ENCODE data around the gene FAM25A.
A peak's percentile ranks its signal among the peaks of the same experiment; 100 is the strongest.
"Not testable (repeated sequence)": the region's sequence is repeated elsewhere in the genome, so short reads cannot be mapped to it uniquely, and the experiment has no call there.

Gene FAM25A

DNA sequence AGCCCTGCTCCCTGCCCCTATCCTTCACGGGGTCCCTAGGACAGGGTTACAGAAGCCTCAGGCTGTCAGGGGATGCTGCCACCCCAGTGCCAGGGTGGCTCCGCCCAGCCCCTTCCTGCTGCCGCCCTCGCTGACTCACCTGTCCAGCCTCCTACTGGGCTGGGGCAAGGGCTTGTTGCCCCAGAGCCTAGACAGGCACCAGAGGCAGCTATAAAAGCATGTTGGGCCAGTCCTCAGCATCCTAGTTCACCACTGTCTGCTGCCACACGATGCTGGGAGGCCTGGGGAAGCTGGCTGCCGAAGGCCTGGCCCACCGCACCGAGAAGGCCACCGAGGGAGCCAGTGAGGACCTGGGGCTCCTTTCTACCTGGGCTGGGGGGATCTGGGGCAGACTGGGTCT lies at the start of gene FAM25A:
Gene FAM25A, plus strand, starts transcription at position 239 of the 400 bp plus-strand sequence. Its CDS starts 31 bp downstream, at position 270.
- not testable (repeated sequence) for DNase-seq (ENCODE audit: low read depth in 2 of 2)

DNA sequence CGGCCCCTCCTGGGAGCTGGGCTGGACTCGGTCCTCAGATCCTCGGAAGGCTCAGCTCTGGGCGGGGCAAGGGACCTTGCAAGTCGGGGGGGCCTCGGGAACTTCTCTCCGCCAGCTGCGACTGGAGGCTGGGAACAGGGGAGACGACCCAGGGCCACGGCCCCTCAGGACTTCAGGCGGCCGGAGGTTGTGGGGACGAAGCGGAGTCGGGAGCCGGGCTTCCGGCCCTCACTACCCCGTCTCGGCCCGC lies 49.2 kb upstream of the FAM25A start:
- no peak for DNase-seq (ENCODE audit: low read depth in 2 of 2)

DNA sequence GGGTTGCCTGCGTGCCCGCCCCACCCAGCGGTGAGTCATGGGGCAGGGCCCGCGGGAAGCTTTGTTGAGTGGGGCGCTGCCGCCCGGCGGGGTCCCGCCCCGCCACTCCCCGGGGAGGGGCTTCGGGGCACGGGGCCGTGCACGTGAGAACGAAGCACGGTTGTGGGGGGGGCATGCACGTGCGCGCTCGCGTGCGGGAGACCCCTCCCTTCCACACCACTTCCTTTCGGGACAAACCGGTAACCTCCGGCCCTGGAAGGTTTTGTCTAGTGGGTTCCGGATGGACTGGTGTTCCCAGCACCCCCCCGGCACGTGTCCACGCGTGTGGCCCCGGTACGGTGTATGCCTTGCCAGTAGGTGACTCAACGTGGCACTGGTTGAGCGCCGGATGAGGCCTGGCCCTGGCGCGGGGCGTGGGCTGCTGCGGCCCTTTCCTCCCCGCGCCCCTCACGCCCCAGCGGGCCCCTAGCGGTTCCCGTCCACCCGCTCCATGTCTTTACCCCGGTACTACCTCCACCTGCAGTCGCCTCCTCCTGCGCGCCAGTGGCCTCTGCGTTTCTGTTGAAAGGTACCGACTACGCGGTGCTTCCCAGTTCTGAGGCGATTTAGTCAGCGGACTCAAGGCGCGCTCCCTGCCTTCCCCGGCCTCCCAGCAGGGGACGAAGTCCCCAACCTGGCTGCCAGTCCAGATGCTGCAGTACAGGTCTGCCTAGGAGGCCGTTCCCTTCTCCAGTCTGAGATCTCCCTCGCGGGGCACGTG lies 48.7 kb upstream of the FAM25A start:
- peak; percentile 58 to 62 for DNase-seq (ENCODE audit: low read depth in 2 of 2)

DNA sequence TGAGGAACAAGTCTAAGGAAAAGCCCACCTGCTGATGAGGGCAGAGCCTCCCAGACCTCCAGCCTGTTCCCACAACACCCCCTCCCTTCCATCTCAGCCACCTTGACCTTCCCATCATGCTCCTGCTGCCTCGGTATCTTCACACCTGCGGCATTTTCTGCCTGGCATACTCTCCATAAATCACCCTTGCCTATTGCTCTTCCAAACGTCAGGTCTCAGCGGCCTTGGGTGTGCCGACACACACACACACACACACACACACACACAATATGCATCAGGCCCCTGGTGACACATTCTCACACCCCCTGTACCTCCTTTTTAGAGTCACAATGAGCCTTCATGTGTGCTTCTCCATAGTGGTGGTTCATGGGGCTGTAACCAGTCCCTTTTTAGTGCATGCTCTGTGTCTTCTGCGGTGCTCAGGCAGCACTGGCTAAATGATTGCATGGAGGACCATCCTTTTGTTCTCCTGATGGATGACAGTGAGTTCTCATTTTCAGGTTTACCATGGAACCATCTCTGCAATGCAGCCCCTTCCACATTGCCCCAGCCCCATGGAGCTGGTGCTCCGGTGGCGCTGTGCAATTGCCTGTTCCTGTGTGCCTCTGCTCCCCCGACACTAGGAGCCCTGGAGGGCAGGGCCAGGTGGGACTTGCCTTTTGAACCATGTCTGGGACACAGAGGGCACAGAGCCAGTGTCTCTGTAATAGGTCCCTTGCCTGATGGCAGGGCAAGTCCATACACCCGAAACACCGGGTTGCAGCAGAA lies 47.3 kb upstream of the FAM25A start:
- DNase-seq (ENCODE audit: low read depth in 2 of 2), result no peak

DNA sequence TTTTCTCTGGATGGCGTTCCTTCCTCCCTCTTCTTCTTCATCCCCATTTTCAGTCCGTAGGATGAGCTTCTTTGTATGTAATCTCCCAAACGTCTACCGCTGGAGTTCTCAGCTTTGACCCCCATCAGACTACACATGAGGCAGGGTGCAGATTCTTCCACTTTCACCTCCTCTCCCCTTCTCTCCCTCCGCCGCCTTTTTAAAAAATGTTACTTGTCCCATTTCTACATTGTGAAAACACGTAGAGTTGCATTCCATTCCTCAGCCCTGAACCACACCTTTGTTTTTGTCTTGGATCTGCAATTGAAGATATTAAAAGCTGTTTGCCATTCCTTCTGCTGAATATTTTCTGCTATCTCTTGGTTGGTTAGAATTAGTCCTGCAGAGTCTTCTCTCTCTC lies 45.6 kb upstream of the FAM25A start:
- no peak for DNase-seq (ENCODE audit: low read depth in 2 of 2)

DNA sequence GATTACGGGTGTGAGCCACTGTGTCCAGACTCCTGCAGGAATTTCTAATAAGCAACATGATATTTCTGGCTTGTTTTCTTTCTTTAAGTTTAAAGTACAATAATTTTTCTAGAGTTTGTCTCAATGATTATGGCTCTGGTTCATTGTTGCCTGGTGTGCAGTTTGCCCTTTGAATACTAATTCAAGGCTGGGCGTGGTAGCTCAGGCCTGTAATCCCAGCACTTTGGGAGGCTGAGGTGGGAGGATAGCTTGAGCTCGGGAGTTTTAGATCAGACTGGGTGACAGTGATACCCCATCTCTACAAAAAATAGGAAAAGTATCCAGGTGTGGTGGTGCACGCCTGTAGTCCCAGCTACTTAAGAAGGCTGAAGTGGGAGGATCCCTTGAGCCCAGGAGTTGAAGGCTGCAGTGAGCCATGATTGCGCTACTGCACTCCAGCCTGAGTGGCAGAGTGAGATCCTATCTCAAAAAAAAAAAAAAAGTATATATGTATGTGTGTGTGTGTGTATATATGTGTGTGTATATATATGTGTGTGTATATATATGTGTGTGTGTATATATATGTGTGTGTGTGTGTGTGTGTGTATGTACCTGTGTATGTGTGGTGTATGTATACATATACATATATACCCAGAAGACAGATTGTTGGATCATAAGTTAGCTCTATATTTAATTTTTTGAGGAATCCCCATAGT lies 43.6 kb upstream of the FAM25A start:
- DNase-seq (ENCODE audit: low read depth in 2 of 2), result no peak

DNA sequence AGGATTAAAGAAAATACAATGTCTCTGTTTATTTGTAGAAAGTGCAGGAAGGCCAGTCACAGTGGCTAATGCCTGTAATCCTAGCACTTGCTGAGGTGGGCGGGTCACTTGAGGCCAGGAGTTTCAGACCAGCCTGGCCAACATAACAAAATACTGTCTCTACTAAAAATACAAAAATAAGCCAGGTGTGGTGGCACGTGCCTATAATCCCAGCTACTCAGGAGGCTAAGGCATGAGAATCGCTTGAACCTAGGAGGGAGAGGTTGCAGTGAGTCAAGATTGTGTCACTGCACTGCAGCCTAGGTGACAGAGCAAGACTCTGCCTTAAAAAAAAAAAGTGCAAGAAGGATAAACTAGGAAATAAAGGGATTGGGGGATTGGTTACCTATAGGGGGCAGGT lies 41.6 kb upstream of the FAM25A start:
- DNase-seq (ENCODE audit: low read depth in 2 of 2), result not testable (repeated sequence)

DNA sequence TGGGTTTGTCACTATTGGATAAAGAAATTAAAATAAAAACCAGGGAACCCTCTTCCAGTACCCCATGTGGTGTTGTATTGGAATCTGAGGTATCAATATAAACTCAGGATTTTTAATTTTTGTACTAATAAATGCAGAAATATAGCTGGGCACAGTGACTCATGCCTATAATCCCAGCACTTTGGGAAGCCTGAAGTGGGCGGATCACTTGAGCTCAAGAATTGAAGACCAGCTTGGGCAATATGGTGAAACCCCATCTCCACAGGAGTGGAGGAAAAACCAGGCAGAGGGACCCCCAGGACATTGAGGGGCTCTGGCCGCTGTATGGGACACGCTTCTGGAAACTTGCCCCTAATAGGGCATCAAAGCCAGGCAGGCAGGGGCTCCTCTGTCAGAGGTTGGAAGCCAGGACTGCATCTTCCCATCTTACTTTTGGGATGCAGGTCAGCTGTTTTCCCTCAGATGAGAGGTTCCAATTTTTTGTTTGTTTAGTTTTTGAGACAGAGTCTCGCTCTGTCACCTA lies 40.7 kb upstream of the FAM25A start:
- DNase-seq (ENCODE audit: low read depth in 2 of 2), result no peak

DNA sequence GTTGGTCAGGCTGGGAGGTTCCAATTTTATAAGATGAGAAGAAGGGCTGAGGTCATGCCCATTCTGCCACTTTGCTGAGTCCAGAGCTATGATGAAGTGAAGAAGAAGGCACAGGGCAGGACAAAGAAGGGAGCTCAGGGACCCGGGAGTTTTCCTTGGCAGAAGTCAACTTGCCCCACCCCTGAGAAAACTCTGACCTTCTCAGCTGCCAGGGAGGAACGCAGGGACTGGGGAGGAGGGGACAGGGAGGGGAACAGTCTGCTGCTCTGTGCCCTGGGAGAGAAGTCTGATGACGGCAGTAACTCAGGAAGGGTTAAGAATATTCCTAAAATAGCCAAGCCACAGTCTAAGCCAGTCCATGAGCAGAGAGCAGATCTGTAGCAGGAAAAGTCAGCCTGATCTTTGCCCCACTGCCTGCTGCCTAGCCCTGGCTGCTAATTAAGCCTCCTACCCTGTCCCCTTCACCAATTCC lies 40.1 kb upstream of the FAM25A start:
- DNase-seq (ENCODE audit: low read depth in 2 of 2), result no peak

DNA sequence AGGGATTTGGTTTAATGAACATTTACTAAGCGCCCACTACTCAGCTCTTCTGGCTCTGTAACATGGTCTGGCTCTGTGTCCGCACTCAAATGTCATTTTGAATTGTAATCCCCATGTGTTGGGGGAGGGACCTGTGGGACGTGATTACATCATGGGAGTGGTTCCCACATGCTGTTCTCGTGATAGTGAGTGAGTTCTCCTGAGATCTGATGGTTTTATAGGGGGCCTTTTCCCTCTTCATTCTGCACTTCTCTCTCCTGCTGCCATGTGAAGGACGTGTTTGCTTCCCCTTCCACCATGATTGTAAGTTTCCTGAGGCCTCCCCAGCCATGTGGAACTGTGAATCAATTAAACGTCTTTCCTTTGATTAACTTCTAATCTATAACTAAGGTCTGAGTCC lies 39.1 kb upstream of the FAM25A start:
- DNase-seq (ENCODE audit: low read depth in 2 of 2), result not testable (repeated sequence)

DNA sequence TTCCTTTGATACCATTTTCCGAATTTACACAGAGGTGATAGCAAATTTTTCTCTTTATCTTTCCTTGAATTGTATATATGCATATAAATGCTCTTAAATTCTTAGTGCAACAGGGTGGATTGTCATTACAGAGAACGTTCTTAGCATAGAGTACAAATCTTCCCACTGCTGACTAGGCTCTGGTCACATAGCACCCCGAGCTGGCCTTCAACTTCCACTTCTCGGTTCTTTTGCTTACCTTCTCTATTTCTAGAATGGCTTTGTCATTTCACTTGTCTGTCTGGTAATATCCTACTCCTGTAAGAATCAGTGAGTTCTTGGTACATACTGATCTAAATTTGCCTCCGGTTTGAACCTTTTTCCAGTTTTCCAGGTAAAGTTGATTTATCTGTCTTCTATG lies 38.4 kb upstream of the FAM25A start:
- DNase-seq (ENCODE audit: low read depth in 2 of 2), result no peak

DNA sequence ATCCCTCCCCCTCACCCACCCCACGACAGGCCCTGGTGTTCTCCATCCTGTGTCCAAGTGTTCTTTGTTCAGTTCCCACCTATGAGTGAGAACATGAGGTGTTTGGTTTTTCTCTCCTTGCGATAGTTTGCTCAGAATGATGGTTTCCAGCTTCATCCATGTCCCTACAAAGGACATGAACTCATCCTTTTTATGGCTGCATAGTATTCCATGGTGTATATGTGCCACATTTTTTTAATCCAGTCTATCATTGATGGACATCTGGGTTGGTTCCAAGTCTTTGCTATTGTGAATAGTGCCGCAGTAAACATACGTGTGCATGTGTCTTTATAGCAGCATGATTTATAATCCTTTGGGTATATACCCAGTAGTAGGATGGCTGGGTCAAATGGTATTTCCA lies 35.6 kb upstream of the FAM25A start:
- not testable (repeated sequence) for DNase-seq (ENCODE audit: low read depth in 2 of 2)

DNA sequence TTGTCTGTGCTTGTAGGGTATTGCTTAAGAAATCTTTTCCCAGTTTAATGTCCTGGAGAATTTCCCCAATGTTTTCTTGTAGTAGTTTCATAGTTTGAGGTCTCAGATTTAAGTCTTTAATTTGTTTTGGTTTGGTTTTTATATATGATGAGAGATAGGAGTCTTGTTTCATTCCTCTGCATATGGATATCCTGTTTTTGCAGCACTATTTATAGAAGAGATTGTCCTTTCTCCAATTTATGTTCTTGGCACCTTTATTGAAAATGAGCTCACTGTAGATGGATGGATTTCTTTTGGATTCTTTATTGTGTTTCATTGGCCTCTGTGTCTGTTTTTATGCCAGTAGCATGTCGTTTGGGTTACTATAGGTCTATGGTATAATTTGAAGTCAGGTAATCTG lies 31.6 kb upstream of the FAM25A start:
- no peak for DNase-seq (ENCODE audit: low read depth in 2 of 2)

DNA sequence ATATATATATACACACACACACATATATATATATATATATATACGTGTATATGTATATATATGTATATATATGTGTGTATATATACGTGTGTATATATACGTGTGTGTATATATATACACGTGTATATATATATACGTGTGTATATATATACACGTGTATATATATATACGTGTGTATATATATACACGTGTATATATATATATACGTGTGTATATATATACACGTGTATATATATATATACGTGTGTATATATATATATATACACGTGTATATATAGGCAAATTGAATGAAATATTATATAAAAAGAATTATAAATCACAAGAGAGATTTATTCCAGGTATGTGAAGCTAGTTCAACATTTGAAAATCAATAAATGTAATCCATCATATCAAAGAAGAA lies 28.7 kb upstream of the FAM25A start:
- not testable (repeated sequence) for DNase-seq (ENCODE audit: low read depth in 2 of 2)

DNA sequence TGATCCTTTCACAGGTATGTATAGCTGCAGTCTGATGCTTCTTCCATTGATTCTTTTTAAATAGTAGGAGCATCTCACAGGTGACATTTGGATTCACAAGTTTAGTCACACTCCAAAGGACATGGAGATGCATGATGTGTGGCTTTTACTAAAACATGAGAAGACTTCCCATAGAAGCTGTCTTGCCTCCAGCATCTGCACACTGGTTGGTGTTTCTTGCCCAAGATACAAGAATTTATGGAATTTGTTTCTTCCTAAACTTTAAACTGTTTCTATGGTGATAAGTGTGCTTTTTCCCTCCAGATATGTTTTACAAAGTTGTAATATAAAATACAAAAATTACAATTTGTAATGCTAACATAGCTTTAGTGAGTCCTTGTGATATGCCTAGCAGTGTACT lies 27.6 kb upstream of the FAM25A start:
- no peak for DNase-seq (ENCODE audit: low read depth in 2 of 2)

DNA sequence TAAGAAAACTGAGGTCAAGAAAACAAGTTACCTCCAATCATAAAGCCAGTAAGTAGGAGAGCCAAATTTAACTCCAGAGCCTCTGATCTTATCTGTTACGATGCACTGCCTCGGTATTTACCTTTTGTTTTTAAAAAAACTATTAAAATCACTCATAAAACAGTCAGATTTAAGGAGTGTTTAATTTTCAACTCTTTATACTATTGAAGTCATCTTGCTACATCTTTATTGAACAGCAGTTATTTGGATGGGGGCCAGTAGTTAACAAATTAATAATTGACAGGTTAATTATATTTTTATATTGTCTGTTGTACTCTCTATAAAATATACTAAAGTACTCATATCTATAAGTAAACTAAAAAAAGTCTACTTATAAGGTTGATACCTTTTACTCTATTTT lies 27.2 kb upstream of the FAM25A start:
- no peak for DNase-seq (ENCODE audit: low read depth in 2 of 2)

DNA sequence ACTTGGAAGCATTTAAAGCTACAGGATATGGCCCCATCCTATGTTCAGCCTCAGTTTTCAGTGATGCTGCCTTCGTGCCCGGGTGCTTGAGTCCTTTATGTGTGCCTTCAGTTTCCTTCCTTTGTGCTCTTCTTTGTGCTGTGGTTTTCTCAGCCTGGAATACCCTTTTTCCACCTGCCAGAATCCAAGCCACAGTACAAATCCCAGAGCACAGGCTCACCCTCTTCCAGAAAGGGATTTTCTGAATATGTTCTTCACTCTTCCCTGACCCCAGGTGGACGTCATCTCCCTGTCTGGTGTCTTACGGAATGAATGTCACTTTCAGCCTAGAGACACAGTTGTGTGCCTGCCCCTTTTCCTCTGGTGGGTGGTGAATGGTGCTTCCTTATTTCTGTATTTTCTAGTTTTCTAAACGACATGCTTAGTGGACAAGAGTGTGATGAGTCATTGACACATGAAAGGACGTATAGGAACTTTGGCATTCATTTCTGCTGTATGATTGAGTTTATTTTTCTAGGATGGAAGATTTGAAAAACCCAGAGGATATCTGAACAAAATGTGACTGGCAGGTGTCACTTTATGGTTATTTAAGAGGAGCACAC lies 20.2 kb upstream of the FAM25A start:
- DNase-seq (ENCODE audit: low read depth in 2 of 2), result not testable (repeated sequence)

DNA sequence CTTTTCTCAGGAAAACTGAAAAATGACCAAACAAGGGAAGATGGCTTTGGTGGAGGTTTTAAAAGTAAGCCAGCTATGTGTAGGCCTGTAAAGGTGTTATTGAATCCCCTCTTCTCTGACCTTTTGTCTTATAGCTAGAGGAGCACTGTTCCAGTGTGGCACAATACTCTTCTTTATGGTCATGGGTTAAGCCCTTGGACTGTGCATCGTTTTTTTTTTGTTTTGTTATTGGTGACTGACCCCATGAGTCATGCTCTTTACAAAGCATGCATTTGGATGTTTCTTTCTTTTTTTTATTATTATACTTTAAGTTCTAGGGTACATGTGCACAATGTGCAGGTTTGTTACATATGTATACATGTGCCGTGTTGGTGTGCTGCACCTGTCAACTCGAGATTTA lies 19.6 kb upstream of the FAM25A start:
- no peak for DNase-seq (ENCODE audit: low read depth in 2 of 2)

DNA sequence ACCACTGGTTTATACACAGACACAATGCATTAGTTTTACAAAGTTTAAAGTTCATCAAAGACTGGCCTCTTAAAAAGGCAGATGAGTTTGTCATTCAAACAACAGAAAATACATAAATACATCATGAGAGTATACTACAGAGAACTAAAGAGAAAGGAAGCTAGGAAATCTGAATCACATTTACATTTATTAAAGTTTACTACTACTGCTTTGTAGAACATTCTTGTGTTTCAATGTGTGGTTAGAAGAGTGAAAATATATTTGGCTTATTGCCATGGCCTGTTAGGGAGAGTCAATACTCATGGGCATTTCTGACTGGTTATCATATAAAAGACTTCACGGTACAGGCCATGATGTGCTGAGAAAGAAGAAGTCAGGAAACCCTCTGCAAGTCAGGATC lies 13.0 kb upstream of the FAM25A start:
- not testable (repeated sequence) for DNase-seq (ENCODE audit: low read depth in 2 of 2)

DNA sequence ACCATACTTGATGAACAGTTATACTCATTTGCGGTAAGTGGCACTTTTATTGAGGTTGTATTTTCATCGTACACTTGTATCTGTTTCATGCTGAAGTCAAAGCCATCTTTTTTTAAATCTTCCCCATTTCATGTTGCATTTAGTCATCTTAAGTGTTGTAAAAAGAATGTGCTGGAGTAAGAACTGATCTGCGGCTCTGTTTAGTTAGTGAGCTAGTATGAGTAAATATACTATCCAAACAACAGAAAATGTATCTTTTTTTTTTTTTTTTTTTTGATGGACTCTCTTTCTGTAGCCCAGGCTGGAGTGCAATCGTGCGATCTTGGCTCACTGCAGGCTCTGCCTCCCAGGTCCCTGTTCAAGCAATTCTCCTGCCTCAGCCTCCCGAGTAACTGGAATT lies 12.4 kb upstream of the FAM25A start:
- not testable (repeated sequence) for DNase-seq (ENCODE audit: low read depth in 2 of 2)

DNA sequence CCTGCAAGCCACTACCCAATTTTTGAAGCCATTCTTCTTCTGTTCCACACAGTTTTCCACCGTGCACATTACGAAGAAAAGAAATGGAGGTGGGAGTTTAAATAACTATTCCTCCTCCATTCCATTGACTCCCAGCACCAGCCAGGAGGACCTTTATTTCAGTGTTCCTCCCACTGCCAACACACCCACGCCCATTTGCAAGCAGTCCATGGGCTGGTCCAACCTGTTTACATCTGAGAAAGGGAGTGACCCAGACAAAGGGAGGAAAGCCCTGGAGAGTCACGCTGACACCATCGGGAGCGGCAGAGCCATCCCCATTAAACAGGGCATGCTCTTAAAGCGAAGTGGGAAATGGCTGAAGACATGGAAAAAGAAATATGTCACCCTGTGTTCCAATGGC lies 11.8 kb upstream of the FAM25A start:
- DNase-seq (ENCODE audit: low read depth in 2 of 2), result not testable (repeated sequence)

DNA sequence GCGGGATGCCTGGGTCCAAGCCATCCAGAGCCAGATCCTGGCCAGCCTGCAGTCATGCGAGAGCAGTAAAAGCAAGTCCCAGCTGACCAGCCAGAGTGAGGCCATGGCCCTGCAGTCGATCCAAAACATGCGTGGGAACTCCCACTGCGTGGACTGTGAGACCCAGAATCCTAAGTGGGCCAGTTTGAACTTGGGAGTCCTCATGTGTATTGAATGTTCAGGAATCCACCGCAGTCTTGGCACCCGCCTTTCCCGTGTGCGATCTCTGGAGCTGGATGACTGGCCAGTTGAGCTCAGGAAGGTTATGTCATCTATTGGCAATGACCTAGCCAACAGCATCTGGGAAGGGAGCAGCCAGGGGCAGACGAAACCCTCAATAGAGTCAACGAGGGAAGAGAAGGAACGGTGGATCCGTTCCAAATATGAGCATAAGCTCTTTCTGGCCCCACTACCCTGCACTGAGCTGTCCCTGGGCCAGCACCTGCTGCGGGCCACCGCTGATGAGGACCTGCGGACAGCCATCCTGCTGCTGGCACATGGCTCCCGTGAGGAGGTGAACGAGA lies 10.9 kb upstream of the FAM25A start:
- DNase-seq (ENCODE audit: low read depth in 2 of 2), result not testable (repeated sequence)

Measured in fibroblast of skin of left quadriceps (primary cell).